ENCODE data around the gene ZNF726. TPM values are rescaled to one million over a fixed set of nuclear protein-coding genes. Genes with fewer than 3 reads are reported as not detected.

The ZNF726 gene
- total RNA-seq, 2 donors from 2014 or later = 5.8 TPM; not detected in 1

- no peak overlapping the region for H3K4me3 ChIP-seq (ENCODE audit: low read length)
- H3K27me3 ChIP-seq (ENCODE audit: control insufficient read depth, insufficient read depth, low read length, poor library complexity, severe bottlenecking) = no peaks in the 10 kb centered on the region
- WGBS, 2 experiments (ENCODE audit: insufficient coverage in 1 of 2, insufficient read length in 1 of 2) = 59 to 69% methylated on average over 2 of the region's 2 CpGs
- Mint-ChIP-seq H3K27ac (no peak overlapping the region), H3K4me3 (no peak overlapping the region), H3K27me3 (ENCODE audit: insufficient read depth) (peaks cover 2% of the 10 kb centered on the region), H3K4me1 (no peaks in the 10 kb centered on the region), H3K9me3 (peaks cover 87% of the 10 kb centered on the region), H3K36me3 (ENCODE audit: low read depth) (no peaks in the 10 kb centered on the region)
- no peaks in the 10 kb centered on the region for H3K4me1 ChIP-seq (ENCODE audit: control insufficient read depth, insufficient read depth, low read length)
- no peak for DNase-seq
- peaks cover 56% of the 10 kb centered on the region for H3K9me3 ChIP-seq (ENCODE audit: control insufficient read depth, low read length)
- no peak overlapping the region for H3K27ac ChIP-seq (ENCODE audit: low read depth, low read length)
- TF ChIP-seq, protein P1, sequence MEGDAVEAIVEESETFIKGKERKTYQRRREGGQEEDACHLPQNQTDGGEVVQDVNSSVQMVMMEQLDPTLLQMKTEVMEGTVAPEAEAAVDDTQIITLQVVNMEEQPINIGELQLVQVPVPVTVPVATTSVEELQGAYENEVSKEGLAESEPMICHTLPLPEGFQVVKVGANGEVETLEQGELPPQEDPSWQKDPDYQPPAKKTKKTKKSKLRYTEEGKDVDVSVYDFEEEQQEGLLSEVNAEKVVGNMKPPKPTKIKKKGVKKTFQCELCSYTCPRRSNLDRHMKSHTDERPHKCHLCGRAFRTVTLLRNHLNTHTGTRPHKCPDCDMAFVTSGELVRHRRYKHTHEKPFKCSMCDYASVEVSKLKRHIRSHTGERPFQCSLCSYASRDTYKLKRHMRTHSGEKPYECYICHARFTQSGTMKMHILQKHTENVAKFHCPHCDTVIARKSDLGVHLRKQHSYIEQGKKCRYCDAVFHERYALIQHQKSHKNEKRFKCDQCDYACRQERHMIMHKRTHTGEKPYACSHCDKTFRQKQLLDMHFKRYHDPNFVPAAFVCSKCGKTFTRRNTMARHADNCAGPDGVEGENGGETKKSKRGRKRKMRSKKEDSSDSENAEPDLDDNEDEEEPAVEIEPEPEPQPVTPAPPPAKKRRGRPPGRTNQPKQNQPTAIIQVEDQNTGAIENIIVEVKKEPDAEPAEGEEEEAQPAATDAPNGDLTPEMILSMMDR (conservative IDR thresholded peaks at IDR 0.05) = no peak
- no peak overlapping the region for H3K9ac ChIP-seq (ENCODE audit: extremely low read depth, low read length, poor library complexity, severe bottlenecking)
- H3K36me3 ChIP-seq (ENCODE audit: control insufficient read depth, insufficient read depth, low read length) = no peaks in the 10 kb centered on the region
Observed at GRCh38 chr19:23906835-23907234, 7.9 kb upstream of the ZNF726 start.

DNA sequence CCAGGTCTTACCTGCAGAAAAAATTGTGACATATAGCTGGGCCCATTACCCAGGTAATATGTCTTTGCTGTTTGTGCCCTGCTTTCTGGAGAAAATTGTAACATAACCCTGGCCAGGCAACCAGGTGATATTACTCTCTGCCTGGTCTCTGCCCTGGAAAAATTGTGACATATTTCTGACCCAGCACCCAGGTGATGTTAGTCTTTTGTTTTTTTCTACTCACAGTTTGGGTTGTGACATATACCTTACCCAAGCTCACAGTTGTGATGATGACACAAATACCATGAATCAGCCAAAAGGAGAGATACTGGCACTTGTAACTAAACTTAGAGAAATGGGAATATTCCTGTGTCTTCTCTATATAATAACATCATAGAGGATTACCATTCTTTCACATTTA lies 6.5 kb upstream of the ZNF726 start:
- Histone ChIP-seq H3K9ac (ENCODE audit: extremely low read depth, low read length, poor library complexity, severe bottlenecking) (no peak overlapping the region), H3K4me1 (ENCODE audit: control insufficient read depth, insufficient read depth, low read length) (no peaks in the 10 kb centered on the region), H3K27ac (ENCODE audit: low read depth, low read length) (no peak overlapping the region), H3K27me3 (ENCODE audit: control insufficient read depth, insufficient read depth, low read length, poor library complexity, severe bottlenecking) (no peaks in the 10 kb centered on the region), H3K36me3 (ENCODE audit: control insufficient read depth, insufficient read depth, low read length) (no peaks in the 10 kb centered on the region), H3K4me3 (ENCODE audit: low read length) (no peak overlapping the region), H3K9me3 (ENCODE audit: control insufficient read depth, low read length) (peaks cover 48% of the 10 kb centered on the region)
- Mint-ChIP-seq H3K36me3 (ENCODE audit: low read depth) (no peaks in the 10 kb centered on the region), H3K4me1 (no peaks in the 10 kb centered on the region), H3K4me3 (no peak overlapping the region), H3K27me3 (ENCODE audit: insufficient read depth) (peaks cover 2% of the 10 kb centered on the region), H3K27ac (no peak overlapping the region), H3K9me3 (peaks cover 88% of the 10 kb centered on the region)
- no peak for DNase-seq
- TF ChIP-seq, protein P1 (conservative IDR thresholded peaks at IDR 0.05) = no peak

GRCh38 chr19:23909222-23909621 lies 5.5 kb upstream of the ZNF726 start:
- no peaks in the 10 kb centered on the region for H3K36me3 Mint-ChIP-seq (ENCODE audit: low read depth)
- Histone ChIP-seq H3K9ac (ENCODE audit: extremely low read depth, low read length, poor library complexity, severe bottlenecking) (no peak overlapping the region), H3K36me3 (ENCODE audit: control insufficient read depth, insufficient read depth, low read length) (no peaks in the 10 kb centered on the region), H3K27me3 (ENCODE audit: control insufficient read depth, insufficient read depth, low read length, poor library complexity, severe bottlenecking) (no peaks in the 10 kb centered on the region), H3K4me1 (ENCODE audit: control insufficient read depth, insufficient read depth, low read length) (no peaks in the 10 kb centered on the region), H3K4me3 (ENCODE audit: low read length) (no peak overlapping the region), H3K9me3 (ENCODE audit: control insufficient read depth, low read length) (peaks cover 46% of the 10 kb centered on the region), H3K27ac (ENCODE audit: low read depth, low read length) (no peak overlapping the region)
- peaks cover 2% of the 10 kb centered on the region for H3K27me3 Mint-ChIP-seq (ENCODE audit: insufficient read depth)
- no peak for DNase-seq
- no peak overlapping the region for H3K27ac Mint-ChIP-seq
- H3K4me1 Mint-ChIP-seq = no peaks in the 10 kb centered on the region
- TF ChIP-seq, protein P1 (conservative IDR thresholded peaks at IDR 0.05) = no peak
- no peak overlapping the region for H3K4me3 Mint-ChIP-seq
- H3K9me3 Mint-ChIP-seq = peaks cover 87% of the 10 kb centered on the region
